GM10248 (cell line): ENCODE measurements around the gene NTM.

Source experiments
- CTCF ChIA-PET: fragments of 300-600 bp; sonication (Branson Sonifier 250); formaldehyde crosslinking; extraction: SDS; loops from one replicate; lab custom pipeline; 2021; ENCODE audit warnings: antibody characterized with exemption; lab: Yijun Ruan, JAX
- POLR2A ChIA-PET: fragments of 350-650 bp; sonication (Branson Sonifier 250); formaldehyde crosslinking; extraction: SDS; loops from one replicate; lab custom pipeline; 2020; ENCODE audit warnings: antibody characterized with exemption; lab: Yijun Ruan, JAX
- DNase-seq: peaks from one replicate; pipeline ENCODE4 v3.0.0; 2012; ENCODE audit errors: extremely low spot score
- TF ChIP-seq, protein P1 (sequence below): IDR thresholded peaks from 2 replicates; pipeline ENCODE4 v1.5.1; 2012; ENCODE audit warnings: mild to moderate bottlenecking, low read depth; ENCODE audit errors: extremely low read depth, missing control alignments, control extremely low read depth

The NTM gene

DNA sequence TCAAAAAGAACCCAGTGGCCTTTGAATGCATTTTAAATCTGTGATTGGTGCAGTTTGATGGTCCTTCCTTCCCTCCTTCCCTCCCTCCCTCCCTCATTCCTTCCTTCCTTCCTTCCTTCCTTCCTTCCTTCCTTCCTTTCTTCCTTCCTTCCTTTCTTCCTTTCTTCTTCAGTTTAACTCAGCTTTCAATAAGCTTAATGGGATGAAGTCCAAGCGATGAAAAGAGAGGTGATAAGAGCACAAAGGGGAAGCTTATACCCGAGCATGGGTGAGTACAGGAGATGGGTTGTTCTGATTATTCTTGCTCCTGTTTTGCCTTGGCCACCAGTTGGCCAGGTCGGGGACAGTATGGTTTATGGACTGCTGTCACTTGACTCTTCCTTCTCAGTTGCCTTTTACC lies 605.6 kb downstream of the NTM start:
- CTCF ChIA-PET: no interaction called here
- DNase-seq: no peak
- TF ChIP-seq, protein P1, sequence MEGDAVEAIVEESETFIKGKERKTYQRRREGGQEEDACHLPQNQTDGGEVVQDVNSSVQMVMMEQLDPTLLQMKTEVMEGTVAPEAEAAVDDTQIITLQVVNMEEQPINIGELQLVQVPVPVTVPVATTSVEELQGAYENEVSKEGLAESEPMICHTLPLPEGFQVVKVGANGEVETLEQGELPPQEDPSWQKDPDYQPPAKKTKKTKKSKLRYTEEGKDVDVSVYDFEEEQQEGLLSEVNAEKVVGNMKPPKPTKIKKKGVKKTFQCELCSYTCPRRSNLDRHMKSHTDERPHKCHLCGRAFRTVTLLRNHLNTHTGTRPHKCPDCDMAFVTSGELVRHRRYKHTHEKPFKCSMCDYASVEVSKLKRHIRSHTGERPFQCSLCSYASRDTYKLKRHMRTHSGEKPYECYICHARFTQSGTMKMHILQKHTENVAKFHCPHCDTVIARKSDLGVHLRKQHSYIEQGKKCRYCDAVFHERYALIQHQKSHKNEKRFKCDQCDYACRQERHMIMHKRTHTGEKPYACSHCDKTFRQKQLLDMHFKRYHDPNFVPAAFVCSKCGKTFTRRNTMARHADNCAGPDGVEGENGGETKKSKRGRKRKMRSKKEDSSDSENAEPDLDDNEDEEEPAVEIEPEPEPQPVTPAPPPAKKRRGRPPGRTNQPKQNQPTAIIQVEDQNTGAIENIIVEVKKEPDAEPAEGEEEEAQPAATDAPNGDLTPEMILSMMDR: no peak
- POLR2A ChIA-PET: no interaction called here

DNA sequence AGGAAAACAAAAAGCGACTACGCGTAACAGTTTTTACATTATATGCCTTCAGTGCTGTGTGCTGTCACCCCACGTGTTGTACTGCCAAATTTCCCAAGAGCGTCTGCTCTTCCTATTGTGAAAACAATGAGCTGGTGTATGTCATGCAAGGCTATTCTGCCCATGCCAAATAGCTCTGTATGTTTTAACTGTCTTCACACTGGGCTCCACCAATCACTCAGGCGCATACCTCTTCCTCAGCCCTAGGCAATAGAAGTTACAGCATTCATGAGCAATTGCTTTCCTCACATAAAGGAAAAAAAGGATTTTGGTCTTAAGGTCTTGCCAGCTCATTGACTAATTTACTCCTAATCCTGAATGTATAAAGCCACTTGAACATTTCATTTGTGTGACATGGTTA lies 606.8 kb downstream of the NTM start:
- no peak for DNase-seq
- POLR2A ChIA-PET: no interaction called here
- TF ChIP-seq, protein P1: no peak
- CTCF ChIA-PET: no interaction called here

DNA sequence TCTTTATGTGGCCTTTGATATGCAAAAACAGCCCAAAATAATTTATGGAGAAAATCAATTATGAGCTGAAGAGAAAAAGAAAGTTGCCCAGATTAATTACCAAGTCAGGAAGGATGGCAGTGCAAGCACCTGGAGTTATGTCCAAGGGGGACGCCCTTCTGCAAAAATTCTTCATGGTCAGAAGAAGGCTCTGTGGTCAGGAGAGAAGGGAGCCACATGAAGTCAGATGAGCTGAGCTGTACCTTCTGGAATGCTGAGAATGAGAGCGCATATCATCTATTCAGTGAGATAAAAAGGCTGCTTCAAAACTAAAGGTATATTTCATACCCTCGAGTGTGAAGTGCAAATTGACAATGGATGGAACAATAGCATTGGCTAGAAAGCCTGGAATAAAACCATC lies 607.4 kb downstream of the NTM start:
- no peak for DNase-seq
- ChIA-PET POLR2A (no interaction called here), CTCF (no interaction called here)
- TF ChIP-seq, protein P1: no peak

GRCh38 chr11:131978351-131978750 lies 607.9 kb downstream of the NTM start:
- ChIA-PET POLR2A (no interaction called here), CTCF (no interaction called here)
- DNase-seq: no peak
- TF ChIP-seq, protein P1: no peak

- CTCF ChIA-PET: no interaction called here
- no peak for DNase-seq
- POLR2A ChIA-PET: no interaction called here
- TF ChIP-seq, protein P1: no peak
Measured at GRCh38 chr11:131979364-131979763, 608.9 kb downstream of the NTM start.

GRCh38 chr11:131980199-131980598 lies 609.8 kb downstream of the NTM start:
- no peak for DNase-seq
- TF ChIP-seq, protein P1: no peak
- ChIA-PET CTCF (no interaction called here), POLR2A (no interaction called here)
